Measurements from ENCODE around the gene OR4K15.

OR4K15 gene

GRCh38 chr14:20008156-20008555 lies 32.8 kb downstream of the OR4K15 start:
- H3K9me2 ChIP-seq (replicated peaks; ENCODE audit: low read depth, low read length), result no peaks in the 10 kb centered on the region; the same call in 1 of the 2 replicates
- H3K4me1 ChIP-seq (ENCODE audit: insufficient read depth, low read length, poor library complexity, severe bottlenecking), result no peaks in the 10 kb centered on the region
- no peak overlapping the region for H3K4me3 ChIP-seq (ENCODE audit: low read length, poor library complexity, severe bottlenecking)
- no peaks in the 10 kb centered on the region for H3K9me3 ChIP-seq (ENCODE audit: insufficient read depth, low read depth, low read length)
- no peaks in the 10 kb centered on the region for H3F3A ChIP-seq (ENCODE audit: low read depth)
- no peaks in the 10 kb centered on the region for H3K79me2 ChIP-seq (ENCODE audit: insufficient read depth, low read length)
- no peaks in the 10 kb centered on the region for H3K27me3 ChIP-seq (ENCODE audit: insufficient read depth, low read length, poor library complexity, severe bottlenecking)
- H3K9ac ChIP-seq (ENCODE audit: low read depth, low read length, poor library complexity, severe bottlenecking), result no peak overlapping the region
- H4K20me1 ChIP-seq (ENCODE audit: insufficient read depth, low read length, poor library complexity, severe bottlenecking), result no peaks in the 10 kb centered on the region
- H3K36me3 ChIP-seq (ENCODE audit: insufficient read depth, low read length), result no peaks in the 10 kb centered on the region
- H2AFZ ChIP-seq (ENCODE audit: low read length), result no peak overlapping the region
- TF ChIP-seq CTCF (conservative IDR thresholded peaks at IDR 0.05; ENCODE audit: low read length), result no peak
- no peak for TF ChIP-seq EZH2phosphoT487 (IDR thresholded peaks at IDR 0.05; ENCODE audit: borderline replicate concordance)
- no peak overlapping the region for H3K4me2 ChIP-seq (ENCODE audit: low read depth, low read length, poor library complexity, severe bottlenecking)

GRCh38 chr14:20019257-20019865 lies 44.0 kb downstream of the OR4K15 start, which contains the start of gene OR4K14:
OR4K14 (minus strand) TSS chr14:20019307; CDS start chr14:20015193, 4,114 bp downstream.
- Histone ChIP-seq H3K36me3 (ENCODE audit: insufficient read depth, low read length) (no peaks in the 10 kb centered on the region), H3K9me2 (replicated peaks; ENCODE audit: low read depth, low read length) (no peaks in the 10 kb centered on the region), H3K4me2 (ENCODE audit: low read depth, low read length, poor library complexity, severe bottlenecking) (no peak within 1 kb of the TSS), H3F3A (ENCODE audit: low read depth) (no peaks in the 10 kb centered on the region), H3K4me1 (ENCODE audit: insufficient read depth, low read length, poor library complexity, severe bottlenecking) (no peaks in the 10 kb centered on the region), H2AFZ (ENCODE audit: low read length) (no peak within 1 kb of the TSS), H4K20me1 (ENCODE audit: insufficient read depth, low read length, poor library complexity, severe bottlenecking) (no peaks in the 10 kb centered on the region), H3K4me3 (ENCODE audit: low read length, poor library complexity, severe bottlenecking) (no peak within 1 kb of the TSS), H3K79me2 (ENCODE audit: insufficient read depth, low read length) (no peaks in the 10 kb centered on the region), H3K9me3 (ENCODE audit: insufficient read depth, low read depth, low read length) (no peaks in the 10 kb centered on the region), H3K9ac (ENCODE audit: low read depth, low read length, poor library complexity, severe bottlenecking) (no peak within 1 kb of the TSS), H3K27me3 (ENCODE audit: insufficient read depth, low read length, poor library complexity, severe bottlenecking) (no peaks in the 10 kb centered on the region)
- TF ChIP-seq EZH2phosphoT487 (IDR thresholded peaks at IDR 0.05; ENCODE audit: borderline replicate concordance) (no peak), CTCF (conservative IDR thresholded peaks at IDR 0.05; ENCODE audit: low read length) (no peak)

All from Loucy (cell line).